Measurements from ENCODE around the gene NPPB.
A peak's percentile ranks its signal among the peaks of the same experiment; 100 is the strongest.

The NPPB gene

GRCh38 chr1:11823366-11824137, 35.2 kb downstream of the NPPB start:
- Histone ChIP-seq H3K36me3 (replicated peaks) (peaks cover 46% of the 10 kb centered on the region), H3K27ac (no peak overlapping the region), H3K27me3 (replicated peaks) (no peaks in the 10 kb centered on the region), H3K4me3 (ENCODE audit: low read depth, low read length) (no peak overlapping the region)
- no peak for DNase-seq
- no peak for TF ChIP-seq CTCF (IDR thresholded peaks at IDR 0.05; ENCODE audit: low read depth, low read length, missing control alignments)
- in situ Hi-C loops (cut with HindIII; ENCODE audit: low pct_ligation_motif_present, low sequenced_read_pairs), result no loop called here

GRCh38 chr1:11822091-11822490, 36.7 kb downstream of the NPPB start:
- in situ Hi-C loops (cut with HindIII; ENCODE audit: low pct_ligation_motif_present, low sequenced_read_pairs), result no loop called here
- H3K27ac ChIP-seq, result peak overlapping the region; percentile 17
- H3K36me3 ChIP-seq (replicated peaks), result peaks cover 46% of the 10 kb centered on the region
- no peaks in the 10 kb centered on the region for H3K27me3 ChIP-seq (replicated peaks)
- no peak for TF ChIP-seq CTCF (IDR thresholded peaks at IDR 0.05; ENCODE audit: low read depth, low read length, missing control alignments)
- DNase-seq, result peak; percentile 36
- H3K4me3 ChIP-seq (ENCODE audit: low read depth, low read length), result no peak overlapping the region

GRCh38 chr1:11817192-11817591, 41.6 kb downstream of the NPPB start:
- Histone ChIP-seq H3K4me3 (ENCODE audit: low read depth, low read length) (no peak overlapping the region), H3K36me3 (replicated peaks) (peaks cover 45% of the 10 kb centered on the region), H3K27ac (no peak overlapping the region), H3K27me3 (replicated peaks) (no peaks in the 10 kb centered on the region)
- no peak for TF ChIP-seq CTCF (IDR thresholded peaks at IDR 0.05; ENCODE audit: low read depth, low read length, missing control alignments)
- in situ Hi-C loops (cut with HindIII; ENCODE audit: low pct_ligation_motif_present, low sequenced_read_pairs), result no loop called here
- DNase-seq, result no peak

- Histone ChIP-seq H3K27ac (no peak overlapping the region), H3K27me3 (replicated peaks) (no peaks in the 10 kb centered on the region), H3K4me3 (ENCODE audit: low read depth, low read length) (no peak overlapping the region), H3K36me3 (replicated peaks) (peaks cover 48% of the 10 kb centered on the region)
- no peak for TF ChIP-seq CTCF (IDR thresholded peaks at IDR 0.05; ENCODE audit: low read depth, low read length, missing control alignments)
- in situ Hi-C loops (cut with HindIII; ENCODE audit: low pct_ligation_motif_present, low sequenced_read_pairs), result no loop called here
- DNase-seq, result no peak
Observed at GRCh38 chr1:11813021-11813420, 45.7 kb downstream of the NPPB start.

All from brain microvascular endothelial cell (primary cell).